Measurements from ENCODE around the gene CARD9.

CARD9 gene

GRCh38 chr9:136335296-136336155 lies 37.9 kb downstream of the CARD9 start:
- no peak for DNase-seq (ENCODE audit: low spot score)

GRCh38 chr9:136334541-136334940 lies 38.9 kb downstream of the CARD9 start:
- no peak for DNase-seq (ENCODE audit: low spot score)

- no peak for DNase-seq (ENCODE audit: low spot score)
Measured at GRCh38 chr9:136333486-136333885, 40.0 kb downstream of the CARD9 start.

GRCh38 chr9:136333045-136333444 lies 40.4 kb downstream of the CARD9 start:
- DNase-seq (ENCODE audit: low spot score): no peak

- no peak for DNase-seq (ENCODE audit: low spot score)
Measured at GRCh38 chr9:136332482-136332983, 40.9 kb downstream of the CARD9 start.

- no peak for DNase-seq (ENCODE audit: low spot score)
Measured at GRCh38 chr9:136331556-136332481, 41.6 kb downstream of the CARD9 start.

GRCh38 chr9:136331030-136331429 lies 42.4 kb downstream of the CARD9 start:
- no peak for DNase-seq (ENCODE audit: low spot score)

- DNase-seq (ENCODE audit: low spot score): no peak
Measured at GRCh38 chr9:136330406-136330990, 43.0 kb downstream of the CARD9 start.

- no peak for DNase-seq (ENCODE audit: low spot score)
Measured at GRCh38 chr9:136329636-136330405, 43.6 kb downstream of the CARD9 start.

- DNase-seq (ENCODE audit: low spot score): no peak
Measured at GRCh38 chr9:136329211-136329627, 44.2 kb downstream of the CARD9 start.

- peak; percentile 70 for DNase-seq (ENCODE audit: low spot score)
Measured at GRCh38 chr9:136328622-136329041, 44.8 kb downstream of the CARD9 start.

- DNase-seq (ENCODE audit: low spot score): no peak
Measured at GRCh38 chr9:136328011-136328621, 45.4 kb downstream of the CARD9 start.

- DNase-seq (ENCODE audit: low spot score): peak; percentile 71
Measured at GRCh38 chr9:136327304-136327974, 46.0 kb downstream of the CARD9 start, which contains the start of gene GPSM1. Gene GPSM1 (plus strand): TSS chr9:136327539. CDS start chr9:136327696, 157 bp downstream.

- no peak for DNase-seq (ENCODE audit: low spot score)
Measured at GRCh38 chr9:136326761-136327303, 46.6 kb downstream of the CARD9 start.

- no peak for DNase-seq (ENCODE audit: low spot score)
Measured at GRCh38 chr9:136326061-136326760, 47.3 kb downstream of the CARD9 start.

- no peak for DNase-seq (ENCODE audit: low spot score)
Measured at GRCh38 chr9:136325358-136325757, 48.1 kb downstream of the CARD9 start.

- DNase-seq (ENCODE audit: low spot score): no peak
Measured at GRCh38 chr9:136324501-136325300, 48.8 kb downstream of the CARD9 start.

GRCh38 chr9:136323371-136323789 lies 50.1 kb downstream of the CARD9 start:
- no peak for DNase-seq (ENCODE audit: low spot score)

Data from ecto neural progenitor cell (in vitro differentiated cells).